HG03108 (cell line): Measurements from ENCODE around the gene ZMAT2.
"Not testable (repeated sequence)": the region's sequence is repeated elsewhere in the genome, so short reads cannot be mapped to it uniquely, and the experiment has no call there.

Experiments
- ATAC-seq: cut with Tn5 transposase; IDR thresholded peaks from one replicate; pipeline ENCODE4 v1.9.1; 2021; ENCODE audit warnings: moderate library complexity; ENCODE audit not compliant: unreplicated experiment

ZMAT2 gene

DNA sequence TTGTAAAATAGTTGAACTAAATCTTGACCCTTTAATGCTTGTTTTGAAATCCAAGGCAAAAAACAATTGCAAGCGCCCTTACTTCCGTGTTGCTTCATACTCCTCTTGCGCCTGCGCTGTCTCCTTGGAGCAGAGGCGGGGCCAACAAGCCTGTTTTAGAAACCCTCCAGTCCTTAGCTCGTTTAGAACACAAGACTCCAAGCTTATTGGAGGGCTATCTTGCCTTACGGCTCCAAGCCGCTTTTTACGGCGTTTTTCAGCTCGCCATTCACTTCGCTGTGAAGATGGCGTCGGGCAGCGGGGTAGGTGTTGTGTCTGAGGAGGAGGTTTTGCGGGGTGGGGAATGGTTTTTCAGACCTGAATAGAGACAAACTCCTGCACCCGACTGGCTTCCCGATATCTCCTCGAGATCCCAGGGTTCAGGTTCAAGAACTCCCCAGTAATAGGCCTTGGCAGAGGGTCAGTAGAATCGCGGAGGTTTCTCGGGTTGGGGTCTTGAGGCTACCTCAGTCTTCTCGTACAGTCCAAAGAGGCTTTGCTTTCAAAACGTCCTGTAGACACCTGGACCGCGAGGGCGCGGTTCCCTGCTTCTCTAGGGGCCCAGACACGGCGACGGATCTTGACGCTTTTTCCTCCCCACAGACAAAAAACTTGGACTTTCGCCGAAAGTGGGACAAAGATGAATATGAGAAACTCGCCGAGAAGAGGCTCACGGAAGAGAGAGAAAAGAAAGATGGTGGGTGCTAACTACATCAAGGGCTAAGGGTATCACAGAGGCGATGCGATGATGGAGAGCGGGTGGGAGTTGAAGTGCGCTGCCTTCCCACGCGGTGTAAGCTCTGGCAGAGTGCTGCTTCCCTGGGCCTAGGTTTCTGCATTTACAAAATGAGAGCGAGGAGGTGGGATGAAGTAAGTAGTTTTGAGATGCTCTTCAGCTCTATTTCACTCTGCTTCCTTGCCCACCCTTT is at the start of gene ZMAT2:
Gene ZMAT2 (plus strand): TSS at position 271 of the 968 bp plus-strand sequence. CDS start 14 bp downstream, at position 285.
- peak; percentile 94 for ATAC-seq

DNA sequence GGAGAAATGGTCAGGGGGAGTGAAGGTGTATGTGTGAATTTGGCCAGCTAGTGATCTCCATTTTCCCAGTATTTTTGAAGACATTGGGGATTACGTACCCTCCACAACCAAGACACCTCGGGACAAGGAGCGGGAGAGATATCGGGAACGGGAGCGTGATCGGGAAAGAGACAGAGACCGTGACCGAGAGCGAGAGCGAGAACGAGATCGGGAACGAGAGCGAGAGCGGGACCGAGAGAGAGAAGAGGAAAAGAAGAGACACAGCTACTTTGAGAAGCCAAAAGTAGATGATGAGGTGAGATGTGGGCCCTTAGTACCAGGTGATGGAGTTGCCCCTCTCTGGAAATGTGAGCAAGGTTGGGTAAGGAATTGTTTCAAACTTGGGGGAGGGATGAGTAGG is 41.4 kb upstream of the ZMAT2 start:
- no peak for ATAC-seq

DNA sequence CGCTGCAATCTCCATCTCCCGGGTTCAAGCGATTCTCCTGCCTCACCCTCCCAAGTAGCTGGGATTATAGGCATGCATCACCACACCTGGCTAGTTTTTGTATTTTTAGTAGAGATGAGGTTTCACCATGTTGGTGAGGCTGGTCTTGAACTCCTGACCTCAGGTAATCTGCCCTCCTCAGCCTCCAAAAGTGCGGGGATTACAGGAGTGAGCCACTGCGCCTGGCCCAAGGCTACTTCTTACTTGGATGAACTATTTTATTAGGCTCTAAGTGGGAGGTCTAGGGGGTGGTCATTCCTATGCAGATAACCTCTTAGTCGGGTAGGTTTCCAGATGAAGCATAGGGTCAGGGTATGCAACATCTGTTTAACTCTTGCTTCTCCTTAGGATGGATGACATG is 39.9 kb upstream of the ZMAT2 start:
- not testable (repeated sequence) for ATAC-seq

GRCh38 chr5:140664030-140664358 is 36.3 kb upstream of the ZMAT2 start:
- no peak for ATAC-seq

DNA sequence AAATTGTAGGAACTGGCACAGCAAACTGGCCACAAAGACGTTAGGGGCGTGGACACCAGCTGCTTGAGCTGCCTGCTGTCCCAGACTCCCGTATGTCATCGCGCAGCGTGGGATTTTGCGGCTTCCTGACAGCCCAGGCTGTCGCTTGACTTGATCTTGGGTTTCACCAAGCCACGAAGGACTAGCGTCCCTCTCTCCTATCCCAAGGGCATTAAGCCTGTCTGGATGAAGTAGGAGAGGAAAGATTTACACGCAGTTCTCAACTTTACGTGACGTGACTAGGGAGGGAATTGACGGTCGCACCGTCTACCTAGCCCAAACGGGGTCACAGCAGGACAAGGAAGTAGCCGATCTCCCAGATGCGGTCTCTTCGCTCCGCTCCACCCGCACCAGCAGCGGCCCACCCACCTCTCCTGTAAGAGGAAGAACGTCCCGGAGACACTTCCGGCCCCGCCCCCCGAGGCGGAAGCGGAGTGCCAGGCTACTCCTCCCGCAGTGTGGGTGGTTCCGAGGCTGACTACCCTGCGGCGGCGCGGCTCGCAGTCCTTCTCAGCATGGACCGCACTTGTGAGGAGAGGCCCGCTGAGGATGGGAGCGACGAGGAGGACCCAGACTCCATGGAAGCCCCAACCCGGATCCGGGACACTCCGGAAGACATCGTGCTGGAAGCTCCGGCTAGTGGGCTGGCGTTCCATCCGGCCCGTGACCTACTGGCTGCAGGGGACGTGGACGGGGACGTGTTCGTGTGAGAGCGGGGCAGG is 35.7 kb upstream of the ZMAT2 start, which contains the start of gene WDR55:
Gene WDR55 (plus strand): TSS at position 546 of the 761 bp plus-strand sequence. CDS start 9 bp downstream, at position 555.
- peak; percentile 98 for ATAC-seq

- not testable (repeated sequence) for ATAC-seq
Observed at GRCh38 chr5:140671035-140671434, 29.2 kb upstream of the ZMAT2 start.

- ATAC-seq, result no peak
Observed at GRCh38 chr5:140671472-140672125, 28.6 kb upstream of the ZMAT2 start.

- ATAC-seq, result no peak
Observed at GRCh38 chr5:140672455-140673186, 27.6 kb upstream of the ZMAT2 start.

DNA sequence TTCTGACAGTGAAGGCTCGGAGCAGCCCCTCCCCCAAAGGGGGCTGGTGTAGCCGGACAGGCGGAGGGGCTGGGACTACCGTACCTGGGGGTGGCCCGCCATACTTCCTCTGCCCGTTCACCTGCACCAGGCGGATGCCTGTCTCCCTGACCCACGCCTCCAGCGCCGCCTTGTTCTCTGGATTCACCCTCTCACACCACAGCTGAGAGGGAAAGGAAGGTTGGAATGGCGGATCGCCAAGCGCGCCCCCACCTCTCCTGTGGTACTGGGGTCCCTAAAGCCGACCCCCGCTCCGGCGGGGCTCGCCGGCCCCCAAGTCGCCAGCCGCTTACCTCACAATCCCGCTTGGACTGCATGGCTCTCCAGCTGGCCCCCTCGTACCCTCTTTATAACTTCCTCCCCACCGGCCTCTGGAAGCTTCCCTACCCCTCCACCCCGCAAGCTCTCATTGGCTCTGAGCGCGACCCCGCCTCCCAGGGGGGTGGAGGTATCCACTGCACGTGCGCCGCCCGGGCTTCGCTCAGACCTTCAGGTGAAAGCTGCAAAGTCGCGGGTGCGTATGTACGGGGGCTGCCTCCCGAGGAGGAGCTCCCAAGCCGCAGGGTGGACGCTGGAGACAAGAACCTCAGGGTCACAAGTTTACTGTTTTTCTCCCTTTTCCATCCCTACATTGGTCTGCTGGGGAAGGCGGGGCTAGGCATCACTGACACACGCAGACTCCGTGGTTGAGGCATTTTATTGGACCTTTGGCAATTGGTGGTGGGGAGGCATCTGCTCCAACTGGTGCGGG is 26.9 kb upstream of the ZMAT2 start, which contains the start of gene DND1:
Gene DND1 (minus strand): TSS at position 390 of the 790 bp plus-strand sequence. CDS start 34 bp downstream, at position 356.
- ATAC-seq, result no peak

- ATAC-seq, result no peak
Observed at GRCh38 chr5:140674211-140674610, 26.0 kb upstream of the ZMAT2 start.

GRCh38 chr5:140674629-140675028 is 25.6 kb upstream of the ZMAT2 start:
- ATAC-seq, result no peak

GRCh38 chr5:140677947-140678346 is 22.3 kb upstream of the ZMAT2 start:
- ATAC-seq, result no peak

DNA sequence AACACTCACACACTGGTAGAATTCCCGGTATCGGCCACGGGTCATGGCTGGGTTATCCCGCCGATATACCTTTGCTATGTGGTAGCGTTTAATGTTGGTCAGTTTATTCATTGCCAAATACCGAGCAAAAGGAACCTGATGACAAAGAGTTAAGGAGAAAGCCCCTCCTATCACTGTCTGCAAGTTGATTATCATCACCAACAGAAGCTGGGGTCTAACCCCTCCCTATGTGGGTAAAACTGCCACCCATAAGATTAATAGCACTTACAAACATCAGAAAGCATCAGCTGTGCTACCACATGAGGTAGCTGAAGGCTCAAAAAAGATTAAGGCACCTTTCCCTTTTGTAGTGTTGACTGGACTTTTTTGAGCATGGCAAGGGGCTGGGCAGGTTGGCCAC is 21.3 kb upstream of the ZMAT2 start:
- no peak for ATAC-seq

- no peak for ATAC-seq
Observed at GRCh38 chr5:140690376-140690932, 9.8 kb upstream of the ZMAT2 start.

DNA sequence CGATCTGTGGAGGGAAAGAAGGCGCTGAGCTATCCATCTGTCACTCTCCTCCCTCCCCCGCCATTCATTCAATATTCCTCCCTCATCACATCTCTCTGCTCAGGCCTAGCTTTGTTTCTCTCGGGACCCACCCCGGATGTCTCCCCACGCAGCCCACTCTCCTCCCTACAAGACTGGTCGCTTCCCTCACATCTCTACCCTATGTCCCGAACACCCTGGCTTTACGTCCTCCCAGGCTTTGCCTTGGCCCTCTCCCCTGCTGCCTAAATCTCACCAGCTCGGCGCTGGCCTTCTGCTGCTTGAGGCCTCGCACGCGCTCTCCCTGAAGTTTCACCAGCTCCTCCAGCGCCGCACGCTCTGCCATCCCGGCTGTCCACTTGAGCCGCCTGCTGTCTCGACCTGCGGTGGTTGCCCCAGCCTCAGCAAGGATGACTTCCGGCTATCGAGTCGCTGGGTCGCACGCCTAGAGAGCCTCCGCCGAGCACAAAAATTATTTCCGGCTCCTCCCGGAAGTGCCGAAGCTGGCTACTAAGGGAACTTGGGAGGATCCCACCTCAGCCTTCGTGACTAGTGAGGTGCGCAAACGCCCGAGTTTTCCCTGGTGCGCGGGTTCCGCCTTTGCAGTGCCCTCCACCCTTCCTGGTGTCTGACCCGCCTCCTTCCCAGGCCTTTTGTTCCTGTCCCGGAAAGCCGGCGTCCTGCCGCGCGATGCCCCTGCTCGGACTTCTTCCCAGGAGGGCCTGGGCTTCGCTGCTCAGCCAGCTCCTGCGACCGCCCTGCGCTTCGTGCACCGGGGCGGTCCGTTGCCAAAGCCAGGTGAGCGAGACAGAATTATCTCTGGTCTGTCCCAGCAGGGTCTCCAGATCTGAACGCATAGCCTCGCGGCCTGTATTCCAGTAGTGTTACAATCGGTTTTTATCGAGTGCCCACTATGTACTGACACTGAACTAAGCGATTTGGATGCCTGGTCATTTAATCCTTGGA is 9.0 kb upstream of the ZMAT2 start, which contains the start of the genes HARS1 and HARS2:
Gene HARS1 (minus strand): TSS at position 430 of the 984 bp plus-strand sequence. CDS start 66 bp downstream, at position 364.
Gene HARS2 (plus strand): TSS at position 515 of the 984 bp plus-strand sequence. CDS start 194 bp downstream, at position 709.
- peak; percentile 97 for ATAC-seq

- ATAC-seq, result no peak
Observed at GRCh38 chr5:140694276-140694675, 6.0 kb upstream of the ZMAT2 start.

- no peak for ATAC-seq
Observed at GRCh38 chr5:140696891-140697492, 3.3 kb upstream of the ZMAT2 start.
